Non-pigmented ciliary epithelial cell (primary cell): ENCODE results near the gene ANKRD39.
"Not testable (repeated sequence)": the region's sequence is repeated elsewhere in the genome, so short reads cannot be mapped to it uniquely, and the experiment has no call there.

ENCODE experiments used
- DNase-seq: peaks from one replicate; pipeline ENCODE4 v3.0.0-alpha.2; 2010; ENCODE audit warnings: low read depth

The ANKRD39 gene

GRCh38 chr2:96857667-96858372, at the start of gene ANKRD39:
Gene ANKRD39 (minus strand): TSS chr2:96858016. CDS start chr2:96857987, 29 bp downstream.
- DNase-seq = peak; percentile 85

GRCh38 chr2:96906729-96907114, 48.9 kb upstream of the ANKRD39 start:
- no peak for DNase-seq

GRCh38 chr2:96903815-96904214, 46.0 kb upstream of the ANKRD39 start:
- DNase-seq = no peak

- DNase-seq = no peak
These were observed 45.5 kb upstream of the ANKRD39 start for GRCh38 chr2:96903318-96903717.

- no peak for DNase-seq
These were observed 42.4 kb upstream of the ANKRD39 start for GRCh38 chr2:96900237-96900636.

GRCh38 chr2:96899413-96899741, 41.6 kb upstream of the ANKRD39 start:
- no peak for DNase-seq

GRCh38 chr2:96898641-96899412, 41.0 kb upstream of the ANKRD39 start:
- DNase-seq = no peak

- DNase-seq = no peak
These were observed 40.3 kb upstream of the ANKRD39 start for GRCh38 chr2:96898135-96898505.

- no peak for DNase-seq
These were observed 39.8 kb upstream of the ANKRD39 start for GRCh38 chr2:96897491-96898134.

- no peak for DNase-seq
These were observed 38.2 kb upstream of the ANKRD39 start for GRCh38 chr2:96895746-96896651.

GRCh38 chr2:96895032-96895745, 37.4 kb upstream of the ANKRD39 start:
- DNase-seq = no peak

GRCh38 chr2:96894151-96894531, 36.3 kb upstream of the ANKRD39 start:
- no peak for DNase-seq

GRCh38 chr2:96893289-96894150, 35.7 kb upstream of the ANKRD39 start:
- no peak for DNase-seq

GRCh38 chr2:96891591-96892333, 33.9 kb upstream of the ANKRD39 start:
- DNase-seq = no peak

- no peak for DNase-seq
These were observed 33.0 kb upstream of the ANKRD39 start for GRCh38 chr2:96890726-96891385.

GRCh38 chr2:96890252-96890651, 32.4 kb upstream of the ANKRD39 start:
- no peak for DNase-seq

GRCh38 chr2:96889502-96889901, 31.7 kb upstream of the ANKRD39 start:
- not testable (repeated sequence) for DNase-seq

GRCh38 chr2:96888072-96889011, 30.5 kb upstream of the ANKRD39 start:
- no peak for DNase-seq
